HEK293 (cell line): ENCODE results near the gene LPCAT2.

Source experiments
- CTCF ChIA-PET: fragments of 350-600 bp; formaldehyde crosslinking; extraction: SDS; loops from one replicate; lab custom pipeline; 2021; ENCODE audit warnings: antibody characterized with exemption; lab: Yijun Ruan, JAX
- POLR2A ChIA-PET: fragments of 300-600 bp; formaldehyde crosslinking; extraction: SDS; loops from one replicate; lab custom pipeline; 2020; ENCODE audit warnings: antibody characterized with exemption, inconsistent platforms; lab: Yijun Ruan, JAX
- H3K27ac ChIP-seq: fragments of 200-500 bp; sonication (Bioruptor generic); 2 replicates; pipeline ENCODE4 v1.5.1; 2014; ENCODE audit warnings: low read depth, low read length, control low read depth, inconsistent platforms; ENCODE audit errors: extremely low read depth
- H3K36me3 ChIP-seq, 2 experiments: fragments of 200-500 bp in 1 of 2; sonication (Bioruptor generic) in 1 of 2; 1 replicate in 1 of 2; 2 replicates in 1 of 2; pipeline ENCODE4 v1.5.1; 2014 to 2017; ENCODE audit warnings: inconsistent platforms in 2 of 2, low read length in 2 of 2; ENCODE audit not compliant: control insufficient read depth in 2 of 2, insufficient read depth in 1 of 2
- H3K4me1 ChIP-seq: fragments of 200-500 bp; sonication (Bioruptor generic); 2 replicates; pipeline ENCODE4 v1.5.1; 2014; ENCODE audit warnings: mild to moderate bottlenecking, low read length, inconsistent platforms; ENCODE audit not compliant: control insufficient read depth, insufficient read depth
- H3K4me3 ChIP-seq: 2 replicates; pipeline ENCODE4 v1.5.1; 2011; ENCODE audit warnings: low read depth, mild to moderate bottlenecking, control low read depth, low read length, moderate library complexity
- H3K9me3 ChIP-seq: fragments of 200-500 bp; sonication (Bioruptor generic); 2 replicates; pipeline ENCODE4 v1.5.1; 2014; ENCODE audit warnings: low read depth, low read length, inconsistent platforms; ENCODE audit not compliant: control insufficient read depth, insufficient read depth
- GLI4 ChIP-seq: fragments of 450-650 bp; formaldehyde crosslinking; IDR thresholded peaks from 2 replicates; pipeline ENCODE4 v1.5.1; 2016; ENCODE audit warnings: missing biosample characterization, missing genetic modification characterization
- MEIS1 ChIP-seq: sonication (generic); formaldehyde crosslinking; IDR thresholded peaks from 2 replicates; pipeline ENCODE4 v1.8.1; 2022; ENCODE audit warnings: missing genetic modification reagents, mild to moderate bottlenecking, borderline replicate concordance
- MZF1 ChIP-seq: fragments of 450-650 bp; formaldehyde crosslinking; IDR thresholded peaks from 2 replicates; pipeline ENCODE4 v1.5.1; 2017; ENCODE audit warnings: missing biosample characterization, missing genetic modification characterization, borderline replicate concordance
- WT1 ChIP-seq: fragments of 450-650 bp; formaldehyde crosslinking; IDR thresholded peaks from 2 replicates; pipeline ENCODE4 v1.5.1; 2016; ENCODE audit warnings: missing biosample characterization, missing genetic modification characterization
- ZBTB20 ChIP-seq: fragments of 450-650 bp; formaldehyde crosslinking; IDR thresholded peaks from 2 replicates; pipeline ENCODE4 v1.5.1; 2016; ENCODE audit warnings: missing biosample characterization, missing genetic modification characterization
- ZBTB48 ChIP-seq: fragments of 450-650 bp; formaldehyde crosslinking; IDR thresholded peaks from 2 replicates; pipeline ENCODE4 v1.5.1; 2016; ENCODE audit warnings: missing biosample characterization, missing genetic modification characterization
- ZFP37 ChIP-seq: fragments of 450-650 bp; formaldehyde crosslinking; IDR thresholded peaks from 2 replicates; pipeline ENCODE4 v1.5.1; 2016; ENCODE audit warnings: missing biosample characterization, missing genetic modification characterization
- ZNF140 ChIP-seq: fragments of 450-650 bp; formaldehyde crosslinking; IDR thresholded peaks from 2 replicates; pipeline ENCODE4 v1.5.1; 2016; ENCODE audit warnings: missing biosample characterization, missing genetic modification characterization
- ZNF23 ChIP-seq: fragments of 450-650 bp; formaldehyde crosslinking; IDR thresholded peaks from 2 replicates; pipeline ENCODE4 v1.5.1; 2016; ENCODE audit warnings: missing biosample characterization, missing genetic modification characterization, borderline replicate concordance
- ZNF324 ChIP-seq: fragments of 450-650 bp; formaldehyde crosslinking; IDR thresholded peaks from 2 replicates; pipeline ENCODE4 v1.5.1; 2016; ENCODE audit warnings: missing biosample characterization, missing genetic modification characterization
- ZNF391 ChIP-seq: fragments of 450-650 bp; formaldehyde crosslinking; IDR thresholded peaks from 2 replicates; pipeline ENCODE4 v1.5.1; 2016; ENCODE audit warnings: low read depth, missing biosample characterization, missing genetic modification characterization, borderline replicate concordance
- ZNF423 ChIP-seq: fragments of 450-650 bp; formaldehyde crosslinking; IDR thresholded peaks from 2 replicates; pipeline ENCODE4 v1.5.1; 2016; ENCODE audit warnings: missing biosample characterization, missing genetic modification characterization
- ZNF585B ChIP-seq: fragments of 450-650 bp; formaldehyde crosslinking; IDR thresholded peaks from 2 replicates; pipeline ENCODE4 v1.5.1; 2016; ENCODE audit warnings: missing biosample characterization, missing genetic modification characterization
- ZNF629 ChIP-seq: fragments of 450-650 bp; formaldehyde crosslinking; IDR thresholded peaks from 2 replicates; pipeline ENCODE4 v1.5.1; 2017; ENCODE audit warnings: missing biosample characterization, missing genetic modification characterization
- TF ChIP-seq, protein P1 (sequence below): fragments of 450-650 bp; formaldehyde crosslinking; IDR thresholded peaks from 2 replicates; pipeline ENCODE4 v1.5.1; 2016; ENCODE audit warnings: missing biosample characterization, missing genetic modification characterization
- TF ChIP-seq, protein P2 (sequence below): fragments of 450-650 bp; formaldehyde crosslinking; IDR thresholded peaks from 2 replicates; pipeline ENCODE4 v1.5.1; 2016; ENCODE audit warnings: missing biosample characterization, missing genetic modification characterization
- TF ChIP-seq, protein P3 (sequence below): fragments of 450-650 bp; formaldehyde crosslinking; IDR thresholded peaks from 2 replicates; pipeline ENCODE4 v1.5.1; 2016; ENCODE audit warnings: missing biosample characterization, missing genetic modification characterization

LPCAT2 gene

DNA sequence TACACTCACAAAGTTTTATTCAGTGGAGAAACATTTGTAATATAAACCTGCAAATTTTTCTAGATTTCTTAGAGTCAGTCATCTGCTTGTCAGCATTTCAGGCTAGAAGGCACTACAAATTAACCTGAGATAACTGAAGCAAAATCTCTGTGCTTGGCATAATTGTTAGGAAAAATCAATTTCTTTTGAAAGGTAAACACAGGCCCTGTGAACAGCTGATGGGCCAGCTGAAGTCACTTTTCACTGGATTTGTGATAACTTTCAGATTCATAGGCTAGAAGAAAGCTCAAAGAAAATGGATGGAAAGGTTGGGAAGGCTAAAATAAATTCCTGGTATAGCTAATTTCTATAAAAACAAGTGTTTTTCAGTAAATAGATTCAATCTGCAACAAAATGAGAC lies 112.9 kb downstream of the LPCAT2 start:
- Histone ChIP-seq H3K36me3 (no peaks in the 10 kb centered on the region), H3K9me3 (no peaks in the 10 kb centered on the region), H3K4me3 (no peak overlapping the region), H3K27ac (no peak overlapping the region), H3K4me1 (no peaks in the 10 kb centered on the region)
- ChIA-PET POLR2A (no interaction called here), CTCF (interaction anchor here (1.8 to 2.4 kb wide), 2 partner anchors 80 to 153 kb away, joined by 5 to 11 read pairs; no protein-coding TSS in a partner anchor)
- TF ChIP-seq ZNF423 (tag by site-specific recombination) (no peak), WT1 (no peak), ZBTB20 (tag by site-specific recombination) (no peak), ZNF23 (tag by site-specific recombination) (no peak), GLI4 (tag by site-specific recombination) (no peak), ZBTB48 (tag by site-specific recombination) (no peak), ZNF140 (tag by site-specific recombination) (no peak), MEIS1 (no peak), ZNF391 (tag by site-specific recombination) (no peak), ZFP37 (tag by site-specific recombination) (no peak), ZNF324 (tag by site-specific recombination) (no peak), MZF1 (tag by site-specific recombination) (no peak), ZNF629 (tag by site-specific recombination) (no peak)
- TF ChIP-seq, protein P1, sequence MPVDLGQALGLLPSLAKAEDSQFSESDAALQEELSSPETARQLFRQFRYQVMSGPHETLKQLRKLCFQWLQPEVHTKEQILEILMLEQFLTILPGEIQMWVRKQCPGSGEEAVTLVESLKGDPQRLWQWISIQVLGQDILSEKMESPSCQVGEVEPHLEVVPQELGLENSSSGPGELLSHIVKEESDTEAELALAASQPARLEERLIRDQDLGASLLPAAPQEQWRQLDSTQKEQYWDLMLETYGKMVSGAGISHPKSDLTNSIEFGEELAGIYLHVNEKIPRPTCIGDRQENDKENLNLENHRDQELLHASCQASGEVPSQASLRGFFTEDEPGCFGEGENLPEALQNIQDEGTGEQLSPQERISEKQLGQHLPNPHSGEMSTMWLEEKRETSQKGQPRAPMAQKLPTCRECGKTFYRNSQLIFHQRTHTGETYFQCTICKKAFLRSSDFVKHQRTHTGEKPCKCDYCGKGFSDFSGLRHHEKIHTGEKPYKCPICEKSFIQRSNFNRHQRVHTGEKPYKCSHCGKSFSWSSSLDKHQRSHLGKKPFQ (tag by site-specific recombination): no peak

DNA sequence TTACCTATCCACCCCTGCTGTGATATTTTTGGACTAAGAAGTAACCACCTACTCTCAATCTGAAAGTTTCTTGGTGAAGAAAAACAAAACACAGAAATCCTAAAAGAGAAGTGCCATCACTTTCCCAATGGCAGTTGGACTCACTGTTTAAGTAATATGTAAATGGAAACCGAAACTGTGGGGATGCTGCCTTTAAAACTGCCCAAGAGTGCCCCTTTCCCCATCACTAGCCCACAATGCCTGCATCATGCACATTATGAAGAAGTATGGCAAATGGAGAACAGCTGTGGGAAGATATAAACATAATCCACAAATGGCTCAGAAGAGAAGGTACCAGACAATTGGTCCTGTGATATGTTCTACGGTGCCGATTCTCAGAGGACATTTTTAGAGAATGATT lies 113.4 kb downstream of the LPCAT2 start:
- POLR2A ChIA-PET: no interaction called here

More for the DNA sequence above, 113.4 kb downstream of the LPCAT2 start:
- Histone ChIP-seq H3K9me3 (no peaks in the 10 kb centered on the region), H3K27ac (no peak overlapping the region), H3K4me1 (no peaks in the 10 kb centered on the region)
- CTCF ChIA-PET: interaction anchor here (0.6 to 2.4 kb wide), 4 partner anchors 80 to 607 kb away, joined by 3 to 11 read pairs (median 4); no protein-coding TSS in a partner anchor
- TF ChIP-seq, protein P2, sequence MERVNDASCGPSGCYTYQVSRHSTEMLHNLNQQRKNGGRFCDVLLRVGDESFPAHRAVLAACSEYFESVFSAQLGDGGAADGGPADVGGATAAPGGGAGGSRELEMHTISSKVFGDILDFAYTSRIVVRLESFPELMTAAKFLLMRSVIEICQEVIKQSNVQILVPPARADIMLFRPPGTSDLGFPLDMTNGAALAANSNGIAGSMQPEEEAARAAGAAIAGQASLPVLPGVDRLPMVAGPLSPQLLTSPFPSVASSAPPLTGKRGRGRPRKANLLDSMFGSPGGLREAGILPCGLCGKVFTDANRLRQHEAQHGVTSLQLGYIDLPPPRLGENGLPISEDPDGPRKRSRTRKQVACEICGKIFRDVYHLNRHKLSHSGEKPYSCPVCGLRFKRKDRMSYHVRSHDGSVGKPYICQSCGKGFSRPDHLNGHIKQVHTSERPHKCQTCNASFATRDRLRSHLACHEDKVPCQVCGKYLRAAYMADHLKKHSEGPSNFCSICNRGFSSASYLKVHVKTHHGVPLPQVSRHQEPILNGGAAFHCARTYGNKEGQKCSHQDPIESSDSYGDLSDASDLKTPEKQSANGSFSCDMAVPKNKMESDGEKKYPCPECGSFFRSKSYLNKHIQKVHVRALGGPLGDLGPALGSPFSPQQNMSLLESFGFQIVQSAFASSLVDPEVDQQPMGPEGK (tag by site-specific recombination): no peak
- TF ChIP-seq, protein P3, sequence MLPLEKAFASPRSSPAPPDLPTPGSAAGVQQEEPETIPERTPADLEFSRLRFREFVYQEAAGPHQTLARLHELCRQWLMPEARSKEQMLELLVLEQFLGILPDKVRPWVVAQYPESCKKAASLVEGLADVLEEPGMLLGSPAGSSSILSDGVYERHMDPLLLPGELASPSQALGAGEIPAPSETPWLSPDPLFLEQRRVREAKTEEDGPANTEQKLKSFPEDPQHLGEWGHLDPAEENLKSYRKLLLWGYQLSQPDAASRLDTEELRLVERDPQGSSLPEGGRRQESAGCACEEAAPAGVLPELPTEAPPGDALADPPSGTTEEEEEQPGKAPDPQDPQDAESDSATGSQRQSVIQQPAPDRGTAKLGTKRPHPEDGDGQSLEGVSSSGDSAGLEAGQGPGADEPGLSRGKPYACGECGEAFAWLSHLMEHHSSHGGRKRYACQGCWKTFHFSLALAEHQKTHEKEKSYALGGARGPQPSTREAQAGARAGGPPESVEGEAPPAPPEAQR (tag by site-specific recombination): no peak
- no peak for TF ChIP-seq ZNF585B (tag by site-specific recombination)
- TF ChIP-seq, all 188 proteins: peak for 0
- Histone ChIP-seq H3K4me3 (no peak overlapping the region), H3K36me3 (no peaks in the 10 kb centered on the region)
